Right lobe of liver (tissue), 6 donors: Measurements from ENCODE around the gene HERC4. TPM values are rescaled to one million over a fixed set of nuclear protein-coding genes. Genes with fewer than 3 reads are reported as not detected.
A peak's percentile ranks its signal among the peaks of the same experiment; 100 is the strongest.

Experiments used
- ATAC-seq, 4 donors: fragments of 200-7000 bp; cut with Tn5 transposase; one replicate each; pipeline ENCODE4 v1.9.1; 2020; ENCODE audit warnings: mild to moderate bottlenecking in 4 of 4, moderate library complexity in 4 of 4
- DNase-seq, 3 donors: peaks; one replicate each; pipeline ENCODE4 v3.0.0-alpha.2; 2020
- H3K27ac ChIP-seq, 3 donors: fragments of 200-600 bp; one replicate each; pipeline ENCODE4 v1.8.0; 2022
- H3K27me3 ChIP-seq, 2 donors: fragments of 200-600 bp; one replicate each; pipeline ENCODE4 v1.8.0; 2022
- H3K36me3 ChIP-seq, 4 donors: fragments of 200-600 bp; sonication (generic) in 1 of 4; one replicate each; pipeline versions ENCODE4 v1.5.1 to v1.8.0; 2017 to 2022; ENCODE audit warnings: control low read depth in 1 of 4
- H3K4me1 ChIP-seq, 4 donors: fragments of 200-600 bp; sonication (generic) in 1 of 4; one replicate each; pipeline versions ENCODE4 v1.5.1 to v1.8.0; 2017 to 2022; ENCODE audit warnings: control low read depth in 1 of 4
- H3K4me3 ChIP-seq, 3 donors: fragments of 200-600 bp; one replicate each; pipeline ENCODE4 v1.8.0; 2022
- H3K9me3 ChIP-seq, 4 donors: fragments of 200-600 bp; sonication (generic) in 1 of 4; one replicate each; pipeline versions ENCODE4 v1.5.1 to v1.8.0; 2017 to 2022; ENCODE audit warnings: control low read depth in 1 of 4
- CTCF ChIP-seq, 4 donors: fragments of 200-600 bp in 3 of 4; fragments of 450-650 bp in 1 of 4; IDR thresholded peaks; one replicate each; pipeline versions ENCODE4 v1.5.1 to v1.8.0; 2016 to 2022; ENCODE audit warnings: antibody characterized with exemption in 4 of 4, mild to moderate bottlenecking in 2 of 4
- POLR2A ChIP-seq: fragments of 450-650 bp; IDR thresholded peaks from one replicate; pipeline ENCODE4 v1.6.1; 2017; ENCODE audit warnings: antibody characterized with exemption, mild to moderate bottlenecking
- WGBS: methylation state at CpG from one replicate; pipeline ENCODE4 v1.1.6; 2018; ENCODE audit warnings: low coverage, low lambda C conversion rate; ENCODE audit not compliant: insufficient coverage; ENCODE audit errors: missing lambda C conversion rate; 5-methylcytosine and 5-hydroxymethylcytosine counted together
- intact Hi-C, 2 donors: fragments of 100-400 bp; cut with DNase I; formaldehyde crosslinking; loops; one replicate each; pipeline versions ENCODE4 v1.11.2 to v1.14.1; 2022
- total RNA-seq, 6 experiments: library from RNA; depleted of rRNA in 2 of 6; stranded (reverse); fragments of >200 nt in 2 of 6; fragmentation: NEBNext Ultra II Directional in 3 of 6; extraction: Animal tissue kit (Norgen Biotek cat#: 25700) in 3 of 6; gene quantifications; one replicate each; pipeline versions ENCODE4 v1.1.0 to v1.2.4, GENCODE V29; 2016 to 2023
- donor health status: DM: no; HTN: yes; CAD: no.
- donor health status: DM: no; HTN: no; CAD: no.
- donor health status: DM: no; HTN: no; CAD: no.
- donor health status: DM: no; HTN: yes; CAD: no.
- donor health status: DM: no; HTN: yes; CAD: no.

The HERC4 gene
- total RNA-seq, 6 experiments from 2014 or later: 17.6 to 32.2 (median 26.9) TPM

GRCh38 chr10:68087685-68088401 lies 12.8 kb upstream of the HERC4 start:
- no peak overlapping the region for H3K27ac ChIP-seq
- intact Hi-C loops: no loop called here
- peak in 1 of 4 donors; percentile 74 for ATAC-seq
- DNase-seq: no peak
- H3K27me3 ChIP-seq: no peaks in the 10 kb centered on the region
- peaks cover 0 to 10% (median 0%) of the 10 kb centered on the region in 4 donors for H3K4me1 ChIP-seq
- no peaks in the 10 kb centered on the region for H3K36me3 ChIP-seq
- no peak for TF ChIP-seq POLR2A
- no peak for TF ChIP-seq CTCF (IDR thresholded peaks at IDR 0.05)
- no peaks in the 10 kb centered on the region for H3K9me3 ChIP-seq
- H3K4me3 ChIP-seq: no peak overlapping the region
- 31% methylated on average over 2 of the region's 2 CpGs for WGBS

GRCh38 chr10:68086910-68087684 lies 12.0 kb upstream of the HERC4 start:
- Histone ChIP-seq H3K27me3 (no peaks in the 10 kb centered on the region), H3K9me3 (no peaks in the 10 kb centered on the region), H3K36me3 (no peaks in the 10 kb centered on the region), H3K4me3 (no peak overlapping the region), H3K27ac (no peak overlapping the region), H3K4me1 (peaks cover 0 to 10% (median 0%) of the 10 kb centered on the region in 4 donors)
- ATAC-seq (peak in 3 of 4 donors; percentile 56 to 79 (median 62)), DNase-seq (no peak)
- intact Hi-C loops: no loop called here
- no peak for TF ChIP-seq POLR2A
- TF ChIP-seq CTCF (IDR thresholded peaks at IDR 0.05): no peak
- 51% methylated on average over 7 of the region's 7 CpGs for WGBS

GRCh38 chr10:68086011-68086410 lies 10.9 kb upstream of the HERC4 start:
- Histone ChIP-seq H3K9me3 (no peaks in the 10 kb centered on the region), H3K36me3 (no peaks in the 10 kb centered on the region), H3K4me1 (peaks cover 0 to 10% (median 0%) of the 10 kb centered on the region in 4 donors), H3K27ac (no peak overlapping the region), H3K27me3 (no peaks in the 10 kb centered on the region), H3K4me3 (no peak overlapping the region)
- no peak for TF ChIP-seq CTCF (IDR thresholded peaks at IDR 0.05)
- no peak for TF ChIP-seq POLR2A
- ATAC-seq (no peak), DNase-seq (no peak)
- WGBS: 69% methylated on average over 2 of the region's 2 CpGs
- intact Hi-C loops: no loop called here

GRCh38 chr10:68084469-68084868 lies 9.4 kb upstream of the HERC4 start:
- intact Hi-C loops: no loop called here
- TF ChIP-seq CTCF (IDR thresholded peaks at IDR 0.05): no peak
- no peak for TF ChIP-seq POLR2A
- DNase-seq (no peak), ATAC-seq (no peak)
- Histone ChIP-seq H3K36me3 (no peaks in the 10 kb centered on the region), H3K27me3 (no peaks in the 10 kb centered on the region), H3K27ac (no peak overlapping the region), H3K4me3 (no peak overlapping the region), H3K4me1 (peaks cover 0 to 10% (median 0%) of the 10 kb centered on the region in 4 donors), H3K9me3 (no peaks in the 10 kb centered on the region)
- WGBS: 94% methylated on average over 4 of the region's 4 CpGs
